Measurements from ENCODE around the gene ZFP36L2.
"Not testable (repeated sequence)": the region's sequence is repeated elsewhere in the genome, so short reads cannot be mapped to it uniquely, and the experiment has no call there.

ZFP36L2 gene

DNA sequence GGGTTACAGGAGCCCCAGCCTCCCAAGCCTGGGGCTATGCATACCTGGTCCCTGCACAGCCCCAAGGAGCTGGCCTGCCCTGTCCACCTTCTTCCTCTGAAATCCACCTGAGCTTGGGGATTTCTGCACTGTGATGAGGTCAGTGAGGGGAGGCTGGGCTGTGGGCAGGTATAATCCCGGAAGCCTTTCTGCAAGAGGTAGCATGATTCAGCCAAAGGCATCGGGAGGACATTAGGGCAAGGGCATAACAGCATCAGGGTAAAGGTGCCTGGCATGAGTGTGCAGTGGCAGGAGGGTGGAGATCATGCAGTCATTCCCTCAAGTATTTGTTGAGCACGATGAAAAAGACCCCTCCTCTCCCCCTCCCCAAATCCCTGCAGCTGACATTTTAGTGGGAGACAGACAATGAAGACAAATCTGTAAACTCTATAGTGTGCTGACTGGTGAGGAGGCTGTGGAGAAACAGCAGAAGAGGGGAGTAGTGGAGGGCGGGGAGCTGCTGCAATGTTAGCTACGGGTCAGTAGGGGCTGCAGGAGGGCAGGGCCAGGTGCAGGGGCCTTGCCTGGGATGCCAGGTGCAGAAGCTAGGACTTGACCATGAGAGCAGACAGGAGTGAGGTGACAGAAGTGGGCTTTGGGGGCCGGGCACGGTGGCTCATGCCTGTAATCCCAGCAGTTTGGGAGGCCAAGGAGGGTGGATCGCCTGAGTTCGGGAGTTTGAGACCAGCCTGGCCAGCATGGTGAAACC, 18.7 kb downstream of the ZFP36L2 start:
- DNase-seq (ENCODE audit: low read depth), result no peak

DNA sequence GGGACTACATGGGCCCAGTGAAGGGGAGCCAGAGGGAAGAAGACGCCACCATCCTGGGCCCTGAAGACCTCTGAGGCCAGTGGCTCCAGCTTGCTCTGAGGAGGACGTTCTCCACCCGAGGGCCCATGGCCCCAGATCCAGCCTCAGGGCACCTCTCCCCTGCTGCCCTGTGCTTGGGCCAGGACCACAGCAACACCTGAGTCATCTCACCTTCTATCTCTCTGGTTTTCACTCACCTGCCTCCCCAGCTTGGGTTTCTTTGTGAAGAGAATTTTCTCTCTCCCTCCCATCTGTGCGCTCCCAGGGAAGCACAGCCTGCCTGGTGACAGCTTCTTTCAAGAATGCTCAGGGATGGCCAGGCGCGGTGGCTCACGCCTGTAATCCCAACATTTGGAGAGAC, 19.8 kb downstream of the ZFP36L2 start:
- no peak for DNase-seq (ENCODE audit: low read depth)

DNA sequence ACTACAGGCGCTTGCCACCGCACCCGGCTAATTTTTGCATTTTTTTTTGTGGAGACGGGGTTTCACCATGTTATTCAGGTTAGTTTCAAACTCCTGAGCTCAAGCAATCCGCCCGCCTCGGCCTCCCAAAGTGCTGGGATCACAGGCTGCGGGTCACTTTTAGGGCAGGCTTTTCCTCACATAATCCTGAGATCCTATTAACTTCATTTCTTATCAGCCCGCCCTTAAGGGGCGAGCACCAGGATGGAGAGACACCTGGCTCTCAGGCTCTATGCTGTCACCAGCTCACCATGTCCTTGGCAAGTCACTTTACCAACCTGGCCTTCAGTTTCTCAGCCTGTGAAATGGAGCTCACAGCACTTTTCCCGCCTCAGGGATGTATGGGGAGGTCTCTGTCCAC, 23.0 kb downstream of the ZFP36L2 start:
- DNase-seq (ENCODE audit: low read depth), result no peak

DNA sequence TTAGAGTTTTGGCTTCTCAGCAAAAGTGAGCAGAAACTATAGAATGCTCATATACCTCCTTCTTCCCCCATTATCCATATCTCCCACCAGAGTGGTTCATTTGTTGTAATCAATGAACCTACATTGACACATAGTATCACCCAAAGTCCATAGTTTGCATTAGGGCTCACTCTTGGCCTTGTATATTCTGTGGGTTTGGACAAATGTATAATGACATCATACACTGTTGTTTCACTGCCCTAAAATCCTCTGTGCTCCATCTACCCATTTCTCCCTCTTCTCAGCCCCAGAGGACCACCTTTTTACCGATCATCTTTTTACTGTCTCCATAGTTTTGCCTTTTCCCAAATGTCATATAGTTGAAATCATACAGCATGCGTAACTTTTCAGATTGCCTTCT, 24.1 kb downstream of the ZFP36L2 start:
- no peak for DNase-seq (ENCODE audit: low read depth)

DNA sequence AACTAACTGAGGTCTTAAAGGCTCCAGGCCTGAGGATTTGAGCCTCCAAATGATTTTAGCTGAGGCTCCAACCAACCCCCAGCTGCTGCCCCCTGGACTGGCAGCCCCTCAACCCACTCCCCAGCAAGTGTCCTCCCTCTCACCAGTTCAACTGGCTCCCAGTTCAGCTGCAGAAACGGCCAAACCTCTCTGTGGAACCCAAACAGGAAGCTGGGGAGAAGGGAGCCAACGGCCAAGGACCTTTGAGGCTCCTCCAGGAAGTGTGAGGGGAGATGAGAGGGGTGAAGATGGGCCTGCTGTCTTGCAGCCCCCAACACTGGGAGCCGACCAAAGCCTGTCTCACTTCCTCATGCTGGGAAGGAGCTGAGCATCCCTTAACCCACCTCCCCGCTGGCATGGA, 24.9 kb downstream of the ZFP36L2 start:
- DNase-seq (ENCODE audit: low read depth), result no peak

DNA sequence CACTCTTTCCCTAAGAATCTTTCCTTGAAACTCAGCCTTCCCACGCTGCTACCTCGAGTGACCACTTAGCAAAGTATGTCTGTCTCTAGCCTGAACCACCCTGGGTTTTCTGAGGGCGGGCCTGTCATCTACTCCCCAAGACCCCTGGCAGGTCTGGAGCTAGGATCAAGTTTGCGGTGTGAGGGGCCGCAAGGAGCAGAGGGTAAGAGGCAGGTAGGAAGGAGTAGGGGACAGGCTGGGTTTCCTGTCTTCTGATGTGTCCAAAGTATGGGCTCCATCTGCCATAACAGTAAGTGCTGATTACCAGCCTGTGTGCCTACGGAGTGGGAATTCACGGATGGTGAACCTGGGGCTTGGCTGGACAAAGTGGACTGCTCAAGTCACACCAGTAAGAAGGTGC, 25.4 kb downstream of the ZFP36L2 start:
- no peak for DNase-seq (ENCODE audit: low read depth)

DNA sequence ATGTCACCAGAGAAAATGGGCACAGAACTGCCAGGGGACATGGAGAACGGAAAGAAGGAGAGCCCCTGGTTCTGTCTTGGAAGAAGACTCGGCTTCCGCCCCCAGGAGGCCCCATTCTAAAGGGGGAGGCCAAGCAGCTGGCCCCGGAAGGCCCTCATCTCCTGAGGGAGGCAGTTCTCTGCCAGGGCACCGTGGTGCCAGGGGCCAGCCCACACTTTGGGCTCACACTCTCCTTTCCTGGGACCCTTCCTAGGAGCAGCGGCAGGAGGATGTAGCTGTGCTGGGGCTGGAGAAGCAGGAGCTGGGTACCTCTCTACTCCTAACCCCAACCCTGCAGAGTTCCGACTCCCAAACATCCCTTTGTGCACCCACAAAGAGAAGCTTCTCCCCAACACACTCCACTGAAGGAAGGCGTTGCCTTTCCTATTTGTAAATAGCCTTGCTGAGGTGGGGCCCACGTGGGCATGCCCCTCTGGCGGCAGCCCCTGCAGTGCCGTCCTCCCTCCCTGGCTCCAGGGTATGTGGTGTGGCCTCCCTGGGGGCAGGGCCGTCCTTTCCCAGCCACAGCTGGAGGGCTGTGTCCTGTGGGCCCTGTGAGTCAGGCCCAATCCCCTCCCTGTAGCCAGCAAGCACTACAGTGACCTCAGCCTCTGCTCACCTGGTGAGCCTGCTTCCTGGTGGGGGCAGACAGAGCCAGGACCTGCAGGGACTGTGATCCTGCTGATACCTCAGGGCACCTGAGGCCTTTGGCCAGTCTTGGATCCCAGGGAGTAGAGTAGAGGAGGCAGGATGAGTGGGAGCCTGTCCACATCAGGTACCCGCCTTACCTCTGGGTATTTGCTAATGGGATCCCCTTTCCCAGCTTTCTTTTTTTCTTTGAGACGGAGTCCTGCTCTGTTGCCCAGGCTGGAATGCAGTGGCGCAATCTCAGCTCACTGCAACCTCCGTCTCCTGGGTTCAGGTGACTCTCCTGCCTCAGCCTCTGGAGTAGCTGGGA, 26.6 kb downstream of the ZFP36L2 start:
- no peak for DNase-seq (ENCODE audit: low read depth)

DNA sequence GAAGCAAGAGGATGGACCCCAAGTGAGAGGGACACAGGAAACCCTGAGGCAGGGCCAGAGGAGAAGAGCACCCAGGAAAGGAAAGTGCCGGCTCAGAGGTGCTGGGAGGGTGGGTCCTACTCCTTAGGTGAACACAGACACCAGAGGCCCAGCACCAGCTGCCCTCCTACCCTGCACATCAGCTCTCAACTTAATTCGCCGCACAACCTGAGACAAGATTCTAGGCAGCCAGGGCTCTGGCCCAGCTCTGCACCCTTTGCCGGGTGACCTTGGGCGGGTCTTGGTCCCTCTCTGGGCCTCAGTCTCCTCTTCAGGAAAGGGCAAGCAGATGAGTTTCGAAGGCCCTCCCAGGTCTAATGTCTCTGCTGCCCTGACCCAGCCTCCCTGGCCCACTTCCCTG, 28.1 kb downstream of the ZFP36L2 start:
- DNase-seq (ENCODE audit: low read depth), result no peak

DNA sequence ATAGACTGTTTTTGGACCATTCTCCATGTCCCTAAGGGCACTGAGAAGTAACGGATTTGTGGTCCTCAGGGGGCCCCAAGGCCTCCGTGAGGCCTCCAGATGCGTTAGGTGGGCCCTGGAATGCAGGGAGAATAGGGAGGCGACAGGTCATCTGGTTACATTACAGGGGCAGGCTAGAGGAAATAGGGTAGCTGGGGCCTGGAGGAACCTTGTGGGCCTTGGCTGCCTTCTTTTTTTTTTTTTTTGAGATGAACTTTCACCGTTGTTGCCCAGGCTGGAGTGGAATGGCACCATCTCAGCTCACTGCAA, 28.9 kb downstream of the ZFP36L2 start:
- DNase-seq (ENCODE audit: low read depth), result no peak

DNA sequence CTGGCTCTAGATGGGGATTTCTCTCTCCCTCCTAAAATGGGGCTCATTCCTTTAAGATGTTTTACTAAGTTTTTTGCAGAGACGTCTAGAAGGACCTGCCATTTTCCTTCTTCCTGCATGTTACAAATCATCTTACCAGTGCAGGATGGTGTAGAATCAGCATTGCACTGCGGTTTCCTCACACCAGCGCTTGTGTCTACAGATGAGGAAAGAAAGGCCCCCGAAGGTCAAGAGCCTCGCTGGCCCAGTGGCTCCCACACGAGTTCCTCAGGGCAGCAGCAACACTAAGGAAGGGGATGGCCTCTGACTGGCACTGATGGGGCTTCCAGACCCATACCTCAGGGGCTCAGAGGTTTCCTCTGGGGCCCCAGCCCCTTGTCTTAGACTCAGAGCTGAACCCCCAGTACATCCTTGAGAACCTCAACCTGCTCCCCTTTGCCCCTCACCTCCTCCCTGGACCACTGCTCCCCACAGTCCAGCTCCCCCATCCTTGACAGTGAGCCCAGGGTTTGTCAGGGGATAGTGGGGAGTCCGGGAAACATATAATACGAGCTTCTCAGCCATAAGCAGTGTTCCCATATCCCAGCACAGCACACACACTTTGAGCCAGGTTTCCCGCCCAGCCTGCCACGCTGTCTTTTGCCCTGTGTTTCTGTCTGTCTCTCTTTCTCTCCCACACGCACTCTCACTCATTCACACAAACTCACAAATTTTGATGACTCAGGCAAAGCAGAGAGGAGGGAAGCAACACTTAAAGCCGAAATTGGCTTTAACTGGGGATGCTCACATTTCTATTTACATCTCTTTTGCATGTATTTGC, 29.4 kb downstream of the ZFP36L2 start:
- no peak for DNase-seq (ENCODE audit: low read depth)

DNA sequence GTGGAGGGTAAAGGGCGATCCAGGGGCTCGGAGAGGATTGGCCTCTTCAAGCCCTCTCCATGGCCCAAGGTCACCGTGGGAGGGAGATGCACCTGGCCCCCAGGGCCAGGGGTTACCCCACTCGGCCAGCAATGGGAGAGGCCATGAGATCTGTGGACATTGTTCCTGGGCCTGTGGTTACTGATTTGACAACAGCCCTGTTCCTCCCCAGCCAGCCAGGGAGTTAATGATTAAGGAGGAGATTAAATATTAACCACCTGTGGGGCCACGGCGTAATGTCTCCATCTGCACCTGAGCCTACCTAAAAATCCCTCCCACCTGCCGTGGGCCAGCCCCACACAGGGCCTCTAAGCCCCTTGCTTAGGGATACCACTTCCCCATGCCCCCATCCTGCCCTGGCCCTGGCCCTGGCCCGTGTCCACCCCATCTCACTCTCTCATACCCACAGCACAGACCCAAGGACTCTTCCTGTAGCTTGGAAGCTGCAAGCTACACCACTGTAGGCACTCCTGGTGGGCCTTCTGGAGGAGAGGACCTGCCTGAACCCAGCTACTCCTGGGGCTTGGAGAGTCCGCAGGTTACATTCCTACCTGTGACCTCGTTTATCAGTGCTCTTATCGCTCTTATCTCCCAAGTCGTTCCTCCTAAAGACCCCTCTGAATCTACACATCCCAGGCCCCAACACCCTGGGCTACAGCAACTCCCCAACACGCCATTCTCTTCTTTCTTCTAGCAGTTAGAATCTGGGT, 32.1 kb downstream of the ZFP36L2 start:
- DNase-seq (ENCODE audit: low read depth), result no peak

DNA sequence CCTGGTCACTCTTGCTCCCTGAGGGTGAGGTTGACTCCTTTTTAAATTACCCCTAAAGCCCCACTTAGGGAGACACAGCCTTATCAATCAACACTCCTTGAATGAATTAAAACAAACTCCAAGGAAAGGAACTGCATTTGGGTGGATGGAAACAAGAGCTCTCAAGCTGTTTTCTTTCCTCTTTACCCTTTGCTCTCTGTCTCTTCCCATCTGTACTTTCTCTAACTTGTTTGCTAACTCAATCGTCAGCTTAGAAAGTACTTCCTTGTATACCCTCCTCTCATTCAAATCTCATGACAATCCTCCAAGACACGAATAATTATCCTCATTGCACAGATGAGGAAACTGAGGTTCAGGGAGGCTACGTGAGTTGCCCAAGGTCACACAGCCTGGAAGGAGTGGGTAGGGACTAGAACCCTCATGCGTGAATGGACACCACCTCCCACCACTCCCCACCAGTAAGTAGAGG, 32.7 kb downstream of the ZFP36L2 start:
- no peak for DNase-seq (ENCODE audit: low read depth)

DNA sequence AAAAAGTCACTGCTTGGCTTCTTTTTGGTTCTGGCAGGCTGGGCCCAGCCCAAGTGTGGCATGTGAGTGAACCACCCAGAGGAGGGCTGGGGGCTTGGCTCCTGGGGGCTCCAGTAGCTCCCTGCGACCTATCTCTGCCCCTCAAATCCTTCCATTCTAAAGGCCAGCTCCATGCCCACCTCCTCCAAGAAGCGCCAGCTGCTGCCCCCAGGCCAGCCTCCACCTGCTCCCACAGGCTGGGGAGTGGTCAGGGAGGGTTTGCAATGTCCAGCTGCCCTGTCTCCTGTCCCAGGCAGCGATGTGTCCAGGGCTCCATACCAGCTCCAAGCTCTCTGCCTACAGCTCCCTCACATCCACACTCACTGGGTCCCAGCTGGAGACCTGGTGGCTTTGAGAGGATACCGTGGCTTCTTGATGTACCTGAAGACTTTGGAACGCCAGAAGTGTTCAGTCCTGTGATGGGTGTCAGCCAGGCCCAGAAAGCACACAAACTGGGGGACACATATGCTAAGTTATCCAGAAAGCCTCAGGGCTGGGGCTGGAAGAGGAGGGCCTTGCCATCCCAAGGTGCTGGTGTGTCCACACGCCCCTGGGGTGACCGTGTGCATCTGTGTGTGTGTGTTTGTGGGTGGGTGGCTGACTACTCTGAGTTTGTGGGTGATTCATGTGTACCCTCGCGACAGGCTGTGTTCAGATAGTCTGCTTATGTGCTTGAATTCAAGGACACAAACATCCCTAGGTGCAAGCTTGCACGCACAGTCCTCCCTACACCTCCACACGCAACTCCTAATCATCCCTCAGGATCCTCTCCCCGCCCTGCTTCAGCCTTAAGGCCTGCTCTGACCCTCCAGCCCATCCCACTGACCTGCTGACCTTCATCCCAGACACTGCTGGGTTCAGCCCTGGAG, 33.4 kb downstream of the ZFP36L2 start:
- no peak for DNase-seq (ENCODE audit: low read depth)

DNA sequence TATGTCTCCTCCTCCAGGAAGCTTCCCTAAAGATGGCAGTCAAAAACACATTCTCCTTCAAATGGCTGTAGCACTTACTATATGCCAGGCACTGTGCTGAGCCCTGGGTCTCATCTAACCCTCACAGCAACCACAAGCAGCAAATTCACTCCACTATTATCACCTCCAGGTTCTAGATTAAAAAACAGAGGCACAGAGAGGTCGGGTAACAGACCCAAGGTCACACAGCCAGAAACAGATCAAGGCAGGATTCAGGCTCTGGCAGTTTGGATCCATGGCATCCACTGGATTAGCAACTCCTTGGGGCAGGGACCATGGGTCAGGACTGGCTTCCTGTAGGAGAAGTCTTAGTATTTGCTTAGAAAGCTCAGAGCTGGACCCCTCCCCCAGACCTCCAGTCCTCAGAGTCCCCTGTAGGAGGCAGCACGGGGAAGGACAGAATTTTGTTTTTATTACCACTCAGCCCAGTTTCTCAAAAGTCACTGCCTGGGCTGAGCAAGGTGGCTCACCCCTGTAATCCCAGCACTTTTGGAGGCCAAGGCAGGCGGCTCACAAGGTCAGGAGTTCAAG, 34.4 kb downstream of the ZFP36L2 start:
- DNase-seq (ENCODE audit: low read depth), result no peak

DNA sequence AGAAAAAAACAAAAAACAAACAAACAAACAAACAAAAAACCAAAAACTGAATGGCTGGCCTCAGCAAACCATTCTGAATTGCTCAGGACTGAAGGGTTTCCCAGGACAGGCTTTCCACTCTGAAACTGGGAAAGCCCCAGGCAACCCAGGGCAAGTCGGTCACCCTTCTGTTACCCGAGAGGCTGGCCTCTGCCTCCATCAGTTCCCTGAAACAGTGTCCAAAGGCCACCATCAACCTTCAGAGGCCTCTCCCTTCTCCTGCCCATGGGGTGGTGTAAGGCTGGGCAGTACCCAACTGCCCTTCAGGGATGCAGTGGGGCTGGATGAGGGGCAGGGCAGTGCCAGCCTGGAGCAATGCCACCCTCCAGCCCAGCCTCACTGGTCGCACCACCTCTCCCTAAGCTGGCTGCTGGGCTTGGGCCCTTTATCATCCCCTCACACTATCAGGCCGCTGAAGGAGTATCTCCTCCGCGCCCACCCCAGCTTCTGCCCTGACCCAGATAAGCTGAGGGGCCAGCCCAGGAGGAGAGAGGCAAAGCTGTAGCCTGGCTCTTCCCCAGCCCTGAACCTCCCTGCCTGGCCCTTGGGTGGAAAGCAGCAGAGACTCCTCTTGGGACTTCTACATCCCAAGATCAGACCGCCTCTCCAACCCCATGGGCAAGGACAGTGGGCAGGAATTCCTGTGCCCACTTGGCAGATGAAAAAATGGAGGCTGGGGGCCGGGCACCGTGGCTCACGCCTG, 35.9 kb downstream of the ZFP36L2 start:
- DNase-seq (ENCODE audit: low read depth), result no peak

DNA sequence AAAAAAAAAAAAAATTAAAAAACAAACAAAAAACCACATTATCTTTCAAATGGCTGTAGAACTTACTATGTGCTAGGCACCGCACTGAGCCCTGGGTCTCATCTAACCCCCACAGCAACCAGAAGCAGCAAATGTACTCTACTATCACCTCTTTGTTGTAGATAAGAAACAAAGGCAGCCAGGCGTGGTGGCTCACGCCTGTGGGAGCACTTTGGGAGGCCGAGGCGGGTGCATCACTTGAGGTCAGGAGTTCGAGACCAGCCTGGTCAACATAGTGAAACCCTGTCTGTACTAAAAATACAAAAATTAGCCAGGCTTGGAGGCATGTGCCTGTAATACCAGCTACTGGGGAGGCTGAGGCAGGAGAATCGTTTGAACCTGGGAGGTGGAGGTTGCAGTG, 36.5 kb downstream of the ZFP36L2 start:
- not testable (repeated sequence) for DNase-seq (ENCODE audit: low read depth)

DNA sequence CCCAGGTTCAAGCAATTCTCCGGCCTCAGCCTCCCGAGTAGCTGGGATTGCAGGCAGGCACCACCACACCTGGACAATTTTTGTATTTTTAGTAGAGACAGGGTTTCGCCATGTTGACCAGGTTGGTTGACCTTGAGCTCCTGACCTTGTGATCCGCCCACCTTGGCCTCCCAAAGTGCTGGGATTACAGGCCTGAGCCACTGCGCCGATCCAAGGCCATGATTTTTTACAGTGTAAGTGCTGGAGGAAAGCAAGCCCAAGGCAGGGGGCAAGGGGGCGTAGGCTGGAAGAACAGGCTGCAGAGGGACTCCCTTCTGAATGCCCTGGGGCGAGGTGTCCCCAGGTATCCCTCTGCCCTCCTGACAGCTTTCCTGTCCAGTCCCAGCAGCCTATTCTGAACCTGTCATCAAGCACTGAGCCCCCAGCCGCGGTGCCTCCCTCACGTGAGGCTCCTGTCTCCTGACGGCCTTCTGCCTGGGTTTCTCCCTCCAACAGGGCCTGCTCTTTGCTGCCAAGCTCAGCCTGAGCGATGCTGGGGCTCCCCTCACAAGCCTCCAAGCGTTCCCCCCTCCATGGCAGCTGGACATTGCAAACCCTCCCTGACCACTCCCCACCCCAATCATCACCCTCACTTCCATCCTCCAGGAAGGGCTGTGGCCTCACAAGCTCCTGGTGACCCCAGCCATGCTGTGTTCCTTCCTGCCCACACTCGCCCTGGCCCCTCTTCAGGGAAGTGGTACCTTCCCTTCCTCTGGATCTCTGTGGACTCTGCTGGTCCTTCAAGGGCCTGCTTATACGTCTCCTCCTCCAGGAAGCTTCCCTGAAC, 37.6 kb downstream of the ZFP36L2 start:
- DNase-seq (ENCODE audit: low read depth), result no peak

DNA sequence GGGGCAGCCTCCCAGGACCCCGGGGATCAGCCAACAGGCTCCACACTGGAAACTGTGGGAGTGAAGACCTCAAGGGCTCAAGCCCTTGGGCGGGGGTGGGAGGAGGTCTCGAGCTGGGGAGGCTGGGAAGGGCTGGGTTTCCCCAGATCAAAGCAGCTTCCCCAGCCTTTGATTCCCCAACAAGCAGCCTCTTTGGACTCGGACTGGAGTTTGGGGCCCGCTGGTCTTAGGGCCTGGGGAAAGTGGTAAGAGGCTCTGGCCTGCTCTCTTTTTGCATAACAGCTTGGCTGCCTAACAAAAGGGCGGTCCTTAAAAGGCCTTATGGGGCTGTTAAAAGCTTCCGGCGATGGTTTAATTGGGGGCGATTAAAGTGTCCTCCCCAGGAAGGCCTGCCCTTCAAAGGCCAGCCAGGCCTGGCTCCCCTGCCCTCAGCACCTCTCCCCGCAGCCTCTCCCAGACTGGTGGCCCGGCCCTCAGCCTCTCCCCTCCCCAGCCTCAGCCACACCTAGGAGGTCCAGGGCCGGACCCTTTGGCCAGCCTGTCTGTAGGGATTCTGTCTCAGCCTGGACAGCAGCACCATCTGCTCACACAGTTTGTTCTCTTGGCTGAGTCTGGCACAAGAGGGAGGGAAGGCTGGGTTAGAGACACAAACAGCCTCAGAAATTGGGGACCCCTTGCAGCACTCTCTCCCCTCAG, 39.6 kb downstream of the ZFP36L2 start:
- DNase-seq (ENCODE audit: low read depth), result no peak

Data from stimulated activated CD8-positive, alpha-beta memory T cell treated with anti-CD3 and anti-CD28 coated beads, Interleukin-15, amount 100 ng/mL, for 24 hours (primary cell).